HG02938 (cell line): Measurements from ENCODE around the gene CST5.
"Not testable (repeated sequence)": the region's sequence is repeated elsewhere in the genome, so short reads cannot be mapped to it uniquely, and the experiment has no call there.

Experiments used
- ATAC-seq: cut with Tn5 transposase; IDR thresholded peaks from one replicate; pipeline ENCODE4 v1.9.1; 2021; ENCODE audit warnings: mild to moderate bottlenecking, moderate library complexity; ENCODE audit not compliant: unreplicated experiment

CST5 gene

GRCh38 chr20:23856736-23857135 lies 22.8 kb downstream of the CST5 start:
- ATAC-seq = no peak

GRCh38 chr20:23856226-23856625 lies 23.3 kb downstream of the CST5 start:
- ATAC-seq = no peak

- ATAC-seq = no peak
Measured at GRCh38 chr20:23841693-23842092, 37.9 kb downstream of the CST5 start.

GRCh38 chr20:23835716-23836115 lies 43.8 kb downstream of the CST5 start:
- no peak for ATAC-seq

- ATAC-seq = no peak
Measured at GRCh38 chr20:23832775-23833513, 46.6 kb downstream of the CST5 start.

- ATAC-seq = not testable (repeated sequence)
Measured at GRCh38 chr20:23831961-23832360, 47.6 kb downstream of the CST5 start.

GRCh38 chr20:23826541-23827021 lies 53.0 kb downstream of the CST5 start, which contains the start of gene CST2:
TSS of gene CST2 (minus strand) at chr20:23826729. CDS start at chr20:23826660, 69 bp downstream.
- no peak for ATAC-seq
